Umbilical cord (tissue), 2 donors: ENCODE results near the gene ATG3. TPM values are rescaled to one million over a fixed set of nuclear protein-coding genes. Genes with fewer than 3 reads are reported as not detected.
A peak's percentile ranks its signal among the peaks of the same experiment; 100 is the strongest.
"Not testable (repeated sequence)": the region's sequence is repeated elsewhere in the genome, so short reads cannot be mapped to it uniquely, and the experiment has no call there.

ENCODE experiments used
- DNase-seq: peaks from one replicate; pipeline ENCODE4 v3.0.0-alpha.2; 2015; ENCODE audit warnings: low spot score
- total RNA-seq: library from RNA; depleted of rRNA; stranded (reverse); fragments of >200 nt; gene quantifications from one replicate; pipeline ENCODE4 v1.2.3, GENCODE V29; 2014; ENCODE audit warnings: low replicate concordance; ENCODE audit not compliant: insufficient read depth

Gene ATG3
- total RNA-seq, 1 donor from 2014 or later = 41.9 TPM

- DNase-seq = no peak
These were observed 62.6 kb downstream of the ATG3 start, which contains the start of gene BTLA for GRCh38 chr3:112498914-112499711. Gene BTLA (minus strand): TSS chr3:112499472. CDS start chr3:112499358, 114 bp downstream.

- DNase-seq = no peak
These were observed 63.7 kb downstream of the ATG3 start for GRCh38 chr3:112497897-112498548.

GRCh38 chr3:112496366-112497067 is 65.2 kb downstream of the ATG3 start:
- peak; percentile 68 for DNase-seq

GRCh38 chr3:112494448-112494767 is 67.4 kb downstream of the ATG3 start:
- not testable (repeated sequence) for DNase-seq

GRCh38 chr3:112492124-112492523 is 69.6 kb downstream of the ATG3 start:
- no peak for DNase-seq

- DNase-seq = no peak
These were observed 70.4 kb downstream of the ATG3 start for GRCh38 chr3:112491373-112491772.

GRCh38 chr3:112489674-112490479 is 71.9 kb downstream of the ATG3 start:
- DNase-seq = no peak

GRCh38 chr3:112486811-112487505 is 74.8 kb downstream of the ATG3 start:
- DNase-seq = no peak

- no peak for DNase-seq
These were observed 77.4 kb downstream of the ATG3 start for GRCh38 chr3:112484352-112484751.

GRCh38 chr3:112482675-112483074 is 79.1 kb downstream of the ATG3 start:
- no peak for DNase-seq

Other genes with a start within 250 kb of the ATG3 start
- gene CD200, start 228.8 kb downstream of the ATG3 start, total RNA-seq = 13.2 TPM
- 2.2 TPM for gene BTLA, start 62.5 kb downstream of the ATG3 start, total RNA-seq
- gene SLC35A5, start 83 bp upstream of the ATG3 start, total RNA-seq = 26.0 TPM
- 102 TPM for gene CCDC80, start 79.2 kb upstream of the ATG3 start, total RNA-seq